CD4-positive, alpha-beta memory T cell (primary cell): ENCODE data around the gene CACNA1H. TPM values are rescaled to one million over a fixed set of nuclear protein-coding genes. Genes with fewer than 3 reads are reported as not detected.
"Not testable (repeated sequence)": the region's sequence is repeated elsewhere in the genome, so short reads cannot be mapped to it uniquely, and the experiment has no call there.

Source experiments
- CTCF ChIA-PET: fragments of 350-600 bp; sonication (Branson Sonifier 250); formaldehyde crosslinking; loops from one replicate; lab custom pipeline; 2021; ENCODE audit warnings: inconsistent platforms; ENCODE audit not compliant: partially characterized antibody; lab: Charles Lee
- POLR2A ChIA-PET: fragments of 350-600 bp; sonication (Branson Sonifier 250); formaldehyde crosslinking; loops from one replicate; lab custom pipeline; 2021; ENCODE audit not compliant: partially characterized antibody; lab: Charles Lee
- DNase-seq, 5 donors: peaks; one replicate each; pipeline versions ENCODE4 v3.0.0 to v3.0.0-alpha.2; 2020 to 2022; ENCODE audit warnings: mixed read lengths in 1 of 5
- H3K27ac ChIP-seq: one replicate; pipeline ENCODE4 v1.7.0; 2013; ENCODE audit warnings: low read depth, low read length
- H3K27me3 ChIP-seq: 2 replicates; pipeline ENCODE4 v1.7.0; 2013; ENCODE audit warnings: mild to moderate bottlenecking, low read length, moderate library complexity; ENCODE audit not compliant: insufficient read depth
- H3K36me3 ChIP-seq: 2 replicates; pipeline ENCODE4 v1.7.0; 2013; ENCODE audit warnings: mild to moderate bottlenecking, low read length, moderate library complexity; ENCODE audit not compliant: insufficient read depth
- H3K4me1 ChIP-seq: 2 replicates; pipeline ENCODE4 v1.7.0; 2013; ENCODE audit warnings: mild to moderate bottlenecking, low read length, moderate library complexity; ENCODE audit not compliant: insufficient read depth
- H3K4me3 ChIP-seq, 2 donors: one replicate each; pipeline ENCODE4 v1.7.0; 2013; ENCODE audit warnings: low read length in 2 of 2, mild to moderate bottlenecking in 1 of 2
- H3K9me3 ChIP-seq, 2 donors: one replicate each; pipeline ENCODE4 v1.7.0; 2013; ENCODE audit warnings: low read length in 2 of 2, control low read depth in 1 of 2; ENCODE audit not compliant: control insufficient read depth in 1 of 2
- H3K27ac Mint-ChIP-seq, 7 donors: one replicate each; pipeline ENCODE4 v1.8.0; 2020 to 2021; ENCODE audit warnings: mixed read lengths in 7 of 7, mild to moderate bottlenecking in 6 of 7, inconsistent platforms in 3 of 7, moderate library complexity in 3 of 7
- H3K27me3 Mint-ChIP-seq, 2 donors: one replicate each; pipeline ENCODE4 v1.8.0; 2020 to 2021; ENCODE audit warnings: mixed read lengths in 2 of 2
- H3K36me3 Mint-ChIP-seq, 2 donors: one replicate each; pipeline ENCODE4 v1.8.0; 2020 to 2021; ENCODE audit warnings: mixed read lengths in 2 of 2, inconsistent platforms in 1 of 2, mild to moderate bottlenecking in 1 of 2
- H3K4me1 Mint-ChIP-seq, 4 donors: one replicate each; pipeline ENCODE4 v1.8.0; 2020 to 2021; ENCODE audit warnings: mixed read lengths in 4 of 4, mild to moderate bottlenecking in 1 of 4
- H3K4me3 Mint-ChIP-seq, 8 donors: one replicate each; pipeline ENCODE4 v1.8.0; 2020 to 2021; ENCODE audit warnings: mixed read lengths in 8 of 8, mild to moderate bottlenecking in 7 of 8, moderate library complexity in 6 of 8, inconsistent platforms in 3 of 8
- H3K9me3 Mint-ChIP-seq, 8 donors: one replicate each; pipeline ENCODE4 v1.8.0; 2020 to 2021; ENCODE audit warnings: mixed read lengths in 8 of 8, mild to moderate bottlenecking in 5 of 8, inconsistent platforms in 3 of 8, moderate library complexity in 1 of 8
- intact Hi-C: fragments of 100-400 bp; cut with micrococcal nuclease; formaldehyde crosslinking; loops from one replicate; pipeline ENCODE4 v1.15.1; 2023
- polyA plus RNA-seq, 2 donors: library from polyadenylated mRNA; unstranded; fragments of 300-500 nt; fragmentation: Illumina TruSeq; gene quantifications; one replicate each; pipeline ENCODE4 v1.2.3, GENCODE V29; 2021
- total RNA-seq, 2 experiments: library from RNA; stranded (reverse); gene quantifications; one replicate each; pipeline ENCODE4 v1.2.3, GENCODE V29; 2021

Gene CACNA1H
- total and polyA plus RNA-seq, 4 experiments from 2014 or later, result 0.48 to 2.1 (median 1.5) TPM

- H3K27ac ChIP-seq, result no peak overlapping the region
- ChIA-PET CTCF (interaction anchor here (0.9 to 1.4 kb wide), 2 partner anchors 14 to 136 kb away, joined by 3 to 5 read pairs; no protein-coding TSS in a partner anchor), POLR2A (no interaction called here)
- H3K27me3 ChIP-seq, result no peaks in the 10 kb centered on the region
- peaks cover 0 to 2% of the 10 kb centered on the region in 2 donors for H3K27me3 Mint-ChIP-seq
- H3K9me3 Mint-ChIP-seq, result no peaks in the 10 kb centered on the region
- H3K9me3 ChIP-seq, result no peaks in the 10 kb centered on the region
- intact Hi-C loops, result no loop called here
- no peak overlapping the region for H3K4me3 ChIP-seq
- DNase-seq, result no peak
- no peaks in the 10 kb centered on the region for H3K36me3 Mint-ChIP-seq
- H3K27ac Mint-ChIP-seq, result no peak overlapping the region
- no peaks in the 10 kb centered on the region for H3K36me3 ChIP-seq
- peaks cover 0 to 3% (median 0%) of the 10 kb centered on the region in 4 donors for H3K4me1 Mint-ChIP-seq
- no peak overlapping the region for H3K4me3 Mint-ChIP-seq
- H3K4me1 ChIP-seq, result no peaks in the 10 kb centered on the region
These were observed 41.1 kb downstream of the CACNA1H start for GRCh38 chr16:1193825-1194581.

- Mint-ChIP-seq H3K9me3 (no peaks in the 10 kb centered on the region), H3K36me3 (no peaks in the 10 kb centered on the region), H3K4me1 (peaks cover 0 to 3% (median 0%) of the 10 kb centered on the region in 4 donors), H3K27ac (no peak overlapping the region), H3K4me3 (no peak overlapping the region), H3K27me3 (peaks cover 0 to 2% of the 10 kb centered on the region in 2 donors)
- no peak overlapping the region for H3K27ac ChIP-seq
- DNase-seq, result peak in 1 of 5 donors; percentile 19
- H3K27me3 ChIP-seq, result no peaks in the 10 kb centered on the region
- H3K9me3 ChIP-seq, result no peaks in the 10 kb centered on the region
- CTCF ChIA-PET, result interaction anchor here (1.4 kb wide), 1 partner anchor 137 kb away, joined by 5 read pairs; no protein-coding TSS in a partner anchor
- H3K4me3 ChIP-seq, result no peak overlapping the region
- POLR2A ChIA-PET, result no interaction called here
- no peaks in the 10 kb centered on the region for H3K36me3 ChIP-seq
- intact Hi-C loops, result no loop called here
- H3K4me1 ChIP-seq, result no peaks in the 10 kb centered on the region
These were observed 41.9 kb downstream of the CACNA1H start for GRCh38 chr16:1194665-1195392.

GRCh38 chr16:1195393-1195666, 42.4 kb downstream of the CACNA1H start:
- H3K9me3 Mint-ChIP-seq, result no peaks in the 10 kb centered on the region
- H3K36me3 Mint-ChIP-seq, result no peaks in the 10 kb centered on the region
- CTCF ChIA-PET, result no interaction called here

GRCh38 chr16:1196494-1196893, 43.6 kb downstream of the CACNA1H start:
- CTCF ChIA-PET, result no interaction called here
- POLR2A ChIA-PET, result no interaction called here
- Mint-ChIP-seq H3K9me3 (no peaks in the 10 kb centered on the region), H3K36me3 (no peaks in the 10 kb centered on the region), H3K27ac (no peak overlapping the region), H3K4me3 (no peak overlapping the region), H3K4me1 (peaks cover 0 to 3% (median 0%) of the 10 kb centered on the region in 4 donors), H3K27me3 (peaks cover 0 to 2% of the 10 kb centered on the region in 2 donors)
- no peaks in the 10 kb centered on the region for H3K27me3 ChIP-seq
- H3K27ac ChIP-seq, result no peak overlapping the region
- H3K4me3 ChIP-seq, result no peak overlapping the region
- no peaks in the 10 kb centered on the region for H3K36me3 ChIP-seq
- DNase-seq, result no peak
- H3K9me3 ChIP-seq, result no peaks in the 10 kb centered on the region
- intact Hi-C loops, result no loop called here
- H3K4me1 ChIP-seq, result no peaks in the 10 kb centered on the region

More at GRCh38 chr16:1195393-1195666, 42.4 kb downstream of the CACNA1H start:
- Mint-ChIP-seq H3K27me3 (peaks cover 0 to 2% of the 10 kb centered on the region in 2 donors), H3K4me3 (no peak overlapping the region), H3K4me1 (peaks cover 0 to 3% (median 0%) of the 10 kb centered on the region in 4 donors), H3K27ac (no peak overlapping the region)
- Histone ChIP-seq H3K9me3 (no peaks in the 10 kb centered on the region), H3K4me3 (no peak overlapping the region), H3K36me3 (no peaks in the 10 kb centered on the region), H3K27ac (no peak overlapping the region), H3K27me3 (no peaks in the 10 kb centered on the region), H3K4me1 (no peaks in the 10 kb centered on the region)
- DNase-seq, result no peak
- intact Hi-C loops, result no loop called here
- POLR2A ChIA-PET, result no interaction called here

GRCh38 chr16:1197237-1197866, 44.4 kb downstream of the CACNA1H start:
- Histone ChIP-seq H3K4me3 (no peak overlapping the region), H3K36me3 (no peaks in the 10 kb centered on the region), H3K27me3 (no peaks in the 10 kb centered on the region), H3K9me3 (no peaks in the 10 kb centered on the region), H3K4me1 (no peaks in the 10 kb centered on the region), H3K27ac (no peak overlapping the region)
- peaks cover 0 to 3% (median 0%) of the 10 kb centered on the region in 4 donors for H3K4me1 Mint-ChIP-seq
- intact Hi-C loops, result no loop called here
- CTCF ChIA-PET, result no interaction called here
- H3K27me3 Mint-ChIP-seq, result peaks cover 0 to 2% of the 10 kb centered on the region in 2 donors
- DNase-seq, result no peak
- H3K9me3 Mint-ChIP-seq, result no peaks in the 10 kb centered on the region
- POLR2A ChIA-PET, result no interaction called here
- no peaks in the 10 kb centered on the region for H3K36me3 Mint-ChIP-seq
- no peak overlapping the region for H3K27ac Mint-ChIP-seq
- H3K4me3 Mint-ChIP-seq, result no peak overlapping the region

GRCh38 chr16:1198194-1198593, 45.3 kb downstream of the CACNA1H start:
- H3K27me3 ChIP-seq, result no peaks in the 10 kb centered on the region
- no peaks in the 10 kb centered on the region for H3K9me3 ChIP-seq
- H3K4me1 ChIP-seq, result no peaks in the 10 kb centered on the region
- H3K36me3 ChIP-seq, result no peaks in the 10 kb centered on the region
- no peak for DNase-seq
- CTCF ChIA-PET, result no interaction called here
- Mint-ChIP-seq H3K27ac (no peak overlapping the region), H3K4me1 (peaks cover 0 to 3% (median 0%) of the 10 kb centered on the region in 4 donors), H3K27me3 (no peaks in the 10 kb centered on the region), H3K9me3 (no peaks in the 10 kb centered on the region), H3K4me3 (no peak overlapping the region), H3K36me3 (no peaks in the 10 kb centered on the region)
- H3K4me3 ChIP-seq, result no peak overlapping the region
- no peak overlapping the region for H3K27ac ChIP-seq
- POLR2A ChIA-PET, result no interaction called here
- intact Hi-C loops, result no loop called here

GRCh38 chr16:1198671-1199346, 45.9 kb downstream of the CACNA1H start:
- H3K27ac ChIP-seq, H3K27ac Mint-ChIP-seq, POLR2A ChIA-PET, CTCF ChIA-PET, H3K4me1 Mint-ChIP-seq, H3K4me3 Mint-ChIP-seq, H3K27me3 Mint-ChIP-seq, H3K27me3 ChIP-seq, H3K4me3 ChIP-seq, H3K4me1 ChIP-seq, H3K36me3 ChIP-seq, H3K9me3 ChIP-seq, DNase-seq, intact Hi-C loops, H3K9me3 Mint-ChIP-seq, H3K36me3 Mint-ChIP-seq: not testable (repeated sequence)
